Measurements from ENCODE around the gene TEAD1. TPM values are rescaled to one million over a fixed set of nuclear protein-coding genes. Genes with fewer than 3 reads are reported as not detected.

TEAD1 gene
- total RNA-seq, 4 donors from 2014 or later, result 127 to 165 (median 140) TPM

DNA sequence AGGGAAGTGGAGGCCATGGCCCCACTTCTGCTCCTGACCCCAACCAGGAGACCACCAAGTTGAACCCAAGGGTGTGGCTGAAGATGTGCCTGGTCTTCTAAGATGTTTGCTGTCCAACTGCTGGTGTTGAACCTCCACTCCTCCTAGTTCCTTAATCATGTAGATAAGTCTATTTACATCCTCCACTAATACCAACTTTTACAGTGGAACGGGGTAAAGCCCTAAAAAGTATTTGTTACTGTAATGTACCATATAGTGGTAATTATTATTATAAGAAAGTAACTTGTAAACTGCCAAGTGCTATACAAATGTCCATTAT, 315.9 kb downstream of the TEAD1 start:
- no peaks in the 10 kb centered on the region for H3K4me1 ChIP-seq
- no peak for DNase-seq (ENCODE audit: low spot score in 2 of 2)
- no peaks in the 10 kb centered on the region for H3K36me3 ChIP-seq
- TF ChIP-seq, protein P1, sequence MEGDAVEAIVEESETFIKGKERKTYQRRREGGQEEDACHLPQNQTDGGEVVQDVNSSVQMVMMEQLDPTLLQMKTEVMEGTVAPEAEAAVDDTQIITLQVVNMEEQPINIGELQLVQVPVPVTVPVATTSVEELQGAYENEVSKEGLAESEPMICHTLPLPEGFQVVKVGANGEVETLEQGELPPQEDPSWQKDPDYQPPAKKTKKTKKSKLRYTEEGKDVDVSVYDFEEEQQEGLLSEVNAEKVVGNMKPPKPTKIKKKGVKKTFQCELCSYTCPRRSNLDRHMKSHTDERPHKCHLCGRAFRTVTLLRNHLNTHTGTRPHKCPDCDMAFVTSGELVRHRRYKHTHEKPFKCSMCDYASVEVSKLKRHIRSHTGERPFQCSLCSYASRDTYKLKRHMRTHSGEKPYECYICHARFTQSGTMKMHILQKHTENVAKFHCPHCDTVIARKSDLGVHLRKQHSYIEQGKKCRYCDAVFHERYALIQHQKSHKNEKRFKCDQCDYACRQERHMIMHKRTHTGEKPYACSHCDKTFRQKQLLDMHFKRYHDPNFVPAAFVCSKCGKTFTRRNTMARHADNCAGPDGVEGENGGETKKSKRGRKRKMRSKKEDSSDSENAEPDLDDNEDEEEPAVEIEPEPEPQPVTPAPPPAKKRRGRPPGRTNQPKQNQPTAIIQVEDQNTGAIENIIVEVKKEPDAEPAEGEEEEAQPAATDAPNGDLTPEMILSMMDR (IDR thresholded peaks at IDR 0.05), result no peak
- no peak for TF ChIP-seq POLR2A (IDR thresholded peaks at IDR 0.05)
- TF ChIP-seq EP300 (IDR thresholded peaks at IDR 0.05), result no peak
- peaks cover 0 to 8% of the 10 kb centered on the region in 2 donors for H3K27me3 ChIP-seq
- WGBS, 2 donors, result 77 to 94% methylated on average over 1 of the region's 1 CpG
- no peak overlapping the region for H3K27ac ChIP-seq
- H3K9me3 ChIP-seq, result no peaks in the 10 kb centered on the region
- no peak overlapping the region for H3K4me3 ChIP-seq

DNA sequence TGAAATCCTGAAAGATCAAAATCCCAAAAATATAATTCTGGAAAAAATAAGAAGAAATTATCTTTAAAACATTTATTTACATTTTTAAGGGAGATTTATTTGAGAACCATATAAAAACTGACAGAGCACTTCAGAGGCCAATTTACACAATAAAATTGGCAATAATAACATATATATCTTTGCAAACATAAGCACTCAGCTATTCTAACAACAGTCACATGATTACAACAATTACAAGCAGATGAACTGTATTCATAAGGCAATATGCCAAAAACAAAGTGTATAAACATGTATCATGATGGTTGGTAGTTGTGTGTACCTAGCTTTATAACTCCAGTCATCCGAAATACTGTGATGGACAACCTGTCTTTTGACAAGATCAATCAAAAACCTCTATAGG, 317.2 kb downstream of the TEAD1 start:
- Histone ChIP-seq H3K36me3 (no peaks in the 10 kb centered on the region), H3K9me3 (no peaks in the 10 kb centered on the region), H3K4me3 (no peak overlapping the region), H3K27ac (no peak overlapping the region), H3K27me3 (peaks cover 0 to 8% of the 10 kb centered on the region in 2 donors), H3K4me1 (no peaks in the 10 kb centered on the region)
- no peak for TF ChIP-seq EP300 (IDR thresholded peaks at IDR 0.05)
- no peak for TF ChIP-seq POLR2A (IDR thresholded peaks at IDR 0.05)
- TF ChIP-seq, protein P1 (IDR thresholded peaks at IDR 0.05), result no peak
- WGBS, 2 donors, result 74 to 88% methylated on average over 1 of the region's 1 CpG
- no peak for DNase-seq (ENCODE audit: low spot score in 2 of 2)

DNA sequence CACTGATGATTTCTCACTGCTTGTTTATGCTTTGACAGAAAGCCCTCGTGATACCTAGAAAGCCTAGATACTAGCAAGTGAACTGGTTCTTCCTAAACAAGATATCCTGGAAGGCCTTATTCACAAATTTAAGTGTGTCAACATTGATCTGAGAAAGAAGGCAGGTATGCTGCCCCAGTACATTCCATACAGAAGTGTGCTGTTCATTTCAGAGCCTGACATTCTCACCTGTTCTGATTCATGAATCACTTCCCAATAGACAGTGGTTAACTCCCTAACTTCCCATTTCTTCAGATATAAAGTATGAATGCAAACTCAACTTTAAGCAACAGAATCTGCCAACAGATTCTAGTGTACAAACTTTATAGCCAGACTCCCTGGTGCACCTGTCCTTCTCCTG, 319.4 kb downstream of the TEAD1 start:
- no peak for TF ChIP-seq POLR2A (IDR thresholded peaks at IDR 0.05)
- no peak for TF ChIP-seq EP300 (IDR thresholded peaks at IDR 0.05)
- TF ChIP-seq, protein P1 (IDR thresholded peaks at IDR 0.05), result no peak
- H3K9me3 ChIP-seq, result no peaks in the 10 kb centered on the region
- DNase-seq (ENCODE audit: low spot score in 2 of 2), result no peak
- no peaks in the 10 kb centered on the region for H3K27me3 ChIP-seq
- no peak overlapping the region for H3K4me3 ChIP-seq
- 83 to 85% methylated on average over 1 of the region's 1 CpG for WGBS, 2 donors
- H3K4me1 ChIP-seq, result no peaks in the 10 kb centered on the region
- H3K36me3 ChIP-seq, result no peaks in the 10 kb centered on the region
- H3K27ac ChIP-seq, result no peak overlapping the region

Small RNA genes within 50 kb of the gene (small RNA-seq; reads per million reads assigned to genes)
- gene RF00424, result not detected

Data from tibial nerve (tissue), 4 donors.